GM19463 (cell line): ENCODE measurements around the gene ZNF579.
"Not testable (repeated sequence)": the region's sequence is repeated elsewhere in the genome, so short reads cannot be mapped to it uniquely, and the experiment has no call there.

ENCODE experiments used
- ATAC-seq: cut with Tn5 transposase; IDR thresholded peaks from one replicate; pipeline ENCODE4 v1.9.1; 2021; ENCODE audit warnings: mild to moderate bottlenecking, moderate library complexity; ENCODE audit not compliant: unreplicated experiment

ZNF579 gene

DNA sequence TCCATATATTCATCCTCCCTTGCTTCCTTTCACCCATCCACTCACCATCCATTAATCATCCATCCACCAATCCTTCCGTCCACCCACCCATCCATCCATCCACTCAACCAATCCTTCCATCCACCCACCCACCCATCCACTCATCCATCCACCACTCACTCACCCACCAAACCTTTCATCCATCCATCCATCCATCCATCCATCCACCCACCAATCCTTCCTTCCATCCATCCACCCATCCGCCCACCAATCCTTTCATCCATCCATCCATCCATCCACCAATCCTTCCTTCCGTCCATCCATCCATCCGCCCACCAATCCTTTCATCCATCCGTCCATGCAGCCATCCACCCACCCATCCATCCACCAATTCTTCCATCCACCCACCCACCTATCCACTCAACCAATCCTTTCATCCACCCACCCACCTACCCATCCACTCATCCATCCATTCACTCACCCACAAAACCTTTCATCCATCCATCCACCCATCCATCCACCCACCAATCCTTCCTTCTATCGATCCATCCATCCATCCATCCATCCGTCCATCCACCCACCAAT, 38.3 kb downstream of the ZNF579 start:
- ATAC-seq: no peak

DNA sequence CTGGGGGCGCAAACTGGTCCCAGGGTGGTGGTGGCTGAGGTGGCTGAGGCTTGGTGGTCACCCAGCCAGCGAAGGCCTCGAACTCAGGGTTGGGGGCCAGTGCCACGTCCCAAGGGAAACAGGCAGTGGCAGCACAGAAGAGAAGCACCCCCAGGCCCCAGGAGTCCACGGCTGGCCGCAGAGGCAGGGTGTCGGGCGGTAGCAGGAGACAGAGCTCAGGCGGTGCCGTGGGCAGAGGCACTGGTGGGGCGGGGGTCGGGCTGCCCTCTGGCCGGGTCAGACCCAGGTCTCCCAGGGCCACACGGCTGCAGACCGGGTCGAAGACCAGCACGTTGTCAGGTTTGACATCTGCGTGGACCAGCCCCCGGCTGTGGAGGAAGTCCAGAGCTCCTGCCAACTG, 39.6 kb downstream of the ZNF579 start:
- ATAC-seq: no peak

DNA sequence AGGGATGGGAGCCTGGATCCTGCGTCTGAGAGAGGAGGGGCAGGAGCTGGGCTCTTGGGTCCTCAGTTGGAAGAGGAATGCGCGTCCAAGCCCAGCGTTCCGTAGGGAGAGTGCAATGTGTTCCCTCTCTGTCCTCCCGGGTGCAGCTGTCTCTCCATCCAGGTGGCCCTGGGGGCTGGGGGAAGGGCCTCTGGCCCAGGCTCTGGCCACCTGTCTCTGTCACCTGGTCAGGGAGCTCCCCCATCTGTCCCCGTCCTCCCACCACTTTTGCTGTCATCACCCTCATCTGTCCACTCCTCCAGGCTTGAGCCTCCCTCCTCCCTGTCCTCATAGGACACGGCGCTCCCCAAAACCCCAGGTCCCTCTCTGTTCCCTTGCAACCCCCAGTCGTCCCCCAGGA, 40.0 kb downstream of the ZNF579 start:
- no peak for ATAC-seq

DNA sequence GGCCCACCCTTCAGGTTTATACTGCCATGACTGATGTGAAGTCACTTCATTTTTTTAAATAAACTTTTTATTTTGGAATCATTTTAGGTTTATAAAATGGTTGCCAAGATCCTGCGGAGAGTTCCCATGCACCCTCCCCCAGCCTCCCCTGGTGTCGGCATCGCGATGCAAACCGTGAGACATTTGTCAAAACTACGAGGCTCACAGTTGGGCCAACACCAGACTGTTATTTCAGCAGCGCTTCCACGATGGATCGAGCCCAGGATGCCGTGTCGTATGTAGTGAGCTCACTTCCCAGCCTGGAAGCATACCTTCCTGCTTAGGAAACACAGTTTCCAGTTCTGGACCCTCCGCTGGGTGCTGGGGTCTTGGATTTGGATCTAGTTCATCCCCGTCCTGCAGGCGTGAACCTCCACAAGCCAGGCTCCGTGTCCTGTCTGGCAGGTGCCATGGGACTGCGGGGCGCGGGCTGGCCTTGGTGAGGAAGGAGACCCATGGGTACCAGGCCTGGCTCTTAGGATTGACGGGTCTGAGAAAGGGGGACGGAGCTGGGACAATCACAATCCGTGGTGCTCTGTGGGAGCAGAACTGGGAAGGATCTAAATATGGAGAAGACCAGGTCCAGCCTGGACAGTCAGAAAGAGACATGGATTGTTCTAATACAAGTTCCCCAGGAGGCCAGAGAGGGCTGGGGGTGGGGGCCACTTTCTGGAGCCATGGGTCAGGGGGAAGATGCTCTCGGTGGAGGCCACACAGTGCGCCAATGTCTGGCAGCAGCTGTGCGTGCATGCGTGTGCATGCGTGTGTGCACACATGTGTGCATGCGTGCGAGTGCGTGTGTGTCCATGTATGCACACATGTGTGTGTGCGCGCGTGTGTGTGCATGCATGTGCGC, 41.3 kb downstream of the ZNF579 start:
- no peak for ATAC-seq

DNA sequence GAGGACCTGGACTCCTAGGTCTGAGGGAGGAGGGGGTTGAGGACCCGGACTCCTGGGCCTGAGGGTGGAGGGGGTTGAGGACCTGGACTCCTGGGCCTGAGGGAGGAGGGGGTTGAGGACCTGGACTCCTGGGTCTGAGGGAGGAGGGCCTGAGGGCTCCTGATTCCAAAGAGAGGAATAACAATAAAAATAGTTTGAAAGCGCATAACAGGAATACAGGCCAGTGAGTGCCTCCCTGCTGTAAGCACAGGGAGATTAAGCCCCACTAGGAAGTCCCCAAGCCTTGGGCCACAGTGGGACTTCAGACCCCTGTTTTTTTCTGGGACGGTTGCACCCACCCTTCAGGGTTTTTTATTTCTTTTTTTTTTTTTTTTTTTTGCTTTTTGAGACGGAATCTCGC, 42.5 kb downstream of the ZNF579 start:
- no peak for ATAC-seq

DNA sequence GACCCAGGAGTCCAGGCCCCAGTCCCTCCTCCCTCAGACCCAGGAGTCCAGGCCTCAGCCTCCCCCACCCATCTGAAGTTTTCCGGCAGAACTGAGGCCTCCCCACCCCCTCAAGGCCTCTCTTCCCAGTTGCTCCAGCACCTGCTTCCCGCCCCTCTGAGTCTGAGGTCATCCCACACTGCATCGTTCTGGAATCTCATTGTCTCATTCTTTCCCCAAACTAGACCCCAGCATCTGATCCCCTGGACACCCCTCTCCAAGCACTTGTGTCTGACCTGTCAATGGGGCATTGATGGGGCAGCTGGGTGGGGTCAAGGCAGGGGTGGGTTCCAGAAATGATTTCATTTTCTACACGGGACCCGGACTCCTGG, 42.9 kb downstream of the ZNF579 start:
- ATAC-seq: no peak

DNA sequence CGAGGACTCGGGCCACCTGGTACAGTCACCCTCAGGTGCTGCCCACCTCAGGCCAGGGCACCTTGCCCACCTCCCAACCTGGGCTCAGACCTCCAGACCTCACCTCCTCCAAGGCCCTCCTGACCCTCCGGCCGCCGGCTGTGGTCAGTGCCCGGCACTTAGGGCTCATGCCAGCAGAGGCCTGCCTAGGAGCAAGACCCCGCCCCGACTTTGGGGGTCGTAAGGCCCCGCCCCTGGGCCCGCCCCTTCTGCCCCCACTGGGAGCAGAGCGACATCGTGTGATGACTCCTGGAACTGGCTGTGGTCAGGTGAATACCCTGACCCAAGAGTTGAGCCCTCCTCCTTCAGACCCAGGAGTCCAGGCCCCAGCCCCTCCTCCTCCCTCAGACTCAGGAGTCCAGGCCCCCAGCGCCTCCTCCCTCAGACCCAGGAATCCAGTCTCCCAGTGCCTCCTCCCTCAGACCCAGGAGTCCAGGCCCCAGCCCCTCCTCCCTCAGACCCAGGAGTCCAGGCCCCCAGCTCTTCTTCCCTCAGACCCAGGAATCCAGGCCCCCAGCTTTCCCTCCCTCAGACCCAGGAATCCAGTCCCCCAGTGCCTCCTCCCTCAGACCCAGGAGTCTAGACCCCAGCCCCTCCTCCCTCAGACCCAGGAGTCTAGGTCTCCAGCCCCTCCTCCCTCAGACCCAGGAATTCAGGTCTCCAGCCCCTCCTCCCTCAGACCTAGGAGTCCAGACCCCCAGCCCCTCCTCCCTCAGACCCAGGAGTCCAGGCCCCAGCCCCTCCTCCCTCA, 43.5 kb downstream of the ZNF579 start, which contains the start of gene SBK2:
TSS of gene SBK2 (minus strand) at position 183 of the 790 bp plus-strand sequence. CDS start 839 bp downstream, outside the sequence.
- ATAC-seq: no peak

DNA sequence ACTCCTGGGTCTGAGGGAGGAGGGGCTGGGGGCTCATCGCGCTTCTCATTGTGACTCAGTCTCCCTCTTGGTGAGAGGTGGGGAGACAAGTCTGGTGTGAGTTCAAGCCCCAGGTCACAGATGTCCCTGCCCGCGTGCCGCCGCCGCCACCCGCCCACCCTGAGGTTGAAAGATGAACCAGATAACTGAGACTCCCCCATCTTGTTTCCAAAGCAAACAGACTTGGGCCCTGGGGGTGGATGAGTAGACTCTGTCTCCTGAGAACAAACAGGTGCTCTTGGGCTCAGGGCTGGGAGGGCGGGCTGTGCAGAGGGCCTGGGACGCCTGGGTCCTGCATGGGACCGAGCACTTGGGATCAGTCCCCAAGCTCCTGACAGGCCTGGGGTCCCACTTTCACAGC, 44.3 kb downstream of the ZNF579 start:
- ATAC-seq: no peak

DNA sequence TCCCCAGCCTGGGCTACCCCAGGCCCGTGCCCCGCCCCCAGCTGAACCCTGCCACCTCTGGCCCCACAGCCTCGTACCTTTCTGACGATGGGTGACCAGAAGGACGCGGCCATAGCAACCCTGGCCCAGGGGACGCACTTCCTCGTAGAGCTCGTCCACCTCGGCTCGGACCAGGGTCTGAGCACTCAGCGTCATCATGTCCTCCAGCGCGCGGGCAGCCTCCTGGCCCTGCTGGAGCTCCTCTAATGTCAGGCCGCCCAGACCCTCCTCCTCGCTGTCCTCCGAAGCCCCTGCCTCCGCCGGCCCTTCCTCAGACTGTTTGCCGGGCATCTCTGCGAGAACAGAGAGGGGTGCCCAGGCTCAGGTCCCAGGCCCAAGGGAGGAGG, 44.7 kb downstream of the ZNF579 start:
- ATAC-seq: no peak

DNA sequence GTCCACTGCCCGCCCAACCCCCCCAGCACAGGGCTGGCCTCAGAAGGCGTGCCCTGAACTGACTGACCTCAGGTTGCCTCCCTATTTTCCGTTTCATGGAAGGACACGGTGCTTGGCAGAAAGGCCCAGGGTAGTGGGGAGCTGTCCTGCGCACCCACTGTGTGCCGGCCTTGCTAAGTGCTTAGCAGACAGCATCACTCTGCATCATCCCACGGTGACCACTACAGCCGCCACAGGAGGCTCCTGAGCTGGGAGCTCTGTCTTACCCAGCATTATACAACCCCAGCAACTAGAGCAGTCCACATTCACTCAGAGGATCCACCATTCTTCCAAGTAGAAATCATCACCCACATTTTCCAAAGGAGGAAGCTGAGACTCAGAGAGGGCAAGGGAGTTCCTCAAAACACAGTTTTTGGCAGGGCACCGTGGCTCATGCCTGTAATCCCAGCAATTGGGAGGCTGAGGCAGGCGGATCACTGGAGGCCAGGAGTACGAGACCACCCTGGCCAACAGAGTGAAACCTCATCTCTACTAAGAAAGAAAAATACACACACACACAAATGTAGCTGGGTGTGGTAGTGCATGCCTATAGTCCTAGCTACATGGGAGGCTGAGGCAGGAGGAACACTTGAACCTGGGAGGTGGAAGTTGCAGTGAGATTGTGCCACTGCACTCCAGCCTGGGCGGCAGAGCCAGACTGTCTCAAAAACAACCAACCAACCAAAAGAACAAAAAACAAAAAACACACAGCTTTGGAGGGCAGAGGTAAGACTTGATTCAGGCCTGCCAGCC, 45.3 kb downstream of the ZNF579 start:
- ATAC-seq: no peak

DNA sequence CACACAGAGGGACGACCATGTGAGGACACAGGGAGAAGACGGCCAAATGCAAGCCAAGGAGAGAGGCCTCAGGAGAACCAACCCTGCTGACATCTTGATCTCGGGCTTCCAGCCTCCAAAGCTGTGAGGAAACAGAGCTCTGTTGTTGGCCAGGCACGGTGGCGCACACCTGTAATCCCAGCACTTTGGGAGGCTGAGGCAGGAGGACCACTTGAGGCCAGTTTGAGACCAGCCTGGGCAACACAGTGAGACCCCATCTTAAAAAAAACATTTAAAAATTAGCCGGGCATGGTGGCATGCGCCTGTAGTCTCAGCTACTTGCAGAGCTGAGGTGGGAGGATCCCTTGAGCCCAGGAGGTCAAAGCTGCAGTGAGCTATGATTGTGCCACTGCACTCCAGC, 46.4 kb downstream of the ZNF579 start:
- ATAC-seq: not testable (repeated sequence)

DNA sequence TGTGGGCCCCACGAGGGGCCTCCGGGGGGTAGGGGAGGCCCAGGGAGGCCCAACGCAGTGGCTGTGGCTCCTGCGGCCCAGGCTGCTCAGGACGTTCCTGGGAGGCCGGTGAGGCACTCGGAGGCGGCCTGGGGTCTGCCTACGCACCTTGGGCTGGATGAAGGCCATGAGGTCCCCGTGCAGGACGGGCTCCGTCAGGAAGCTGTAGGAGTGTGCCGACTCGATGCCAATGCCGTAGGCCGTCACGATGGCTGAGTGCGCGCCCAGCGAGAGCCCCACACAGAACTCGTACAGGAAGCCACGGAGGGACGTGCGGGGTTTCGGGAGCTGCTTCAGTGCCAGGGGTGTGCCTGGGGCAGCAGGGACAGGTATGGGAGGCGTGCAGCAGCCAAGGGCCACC, 49.7 kb downstream of the ZNF579 start:
- ATAC-seq: no peak

DNA sequence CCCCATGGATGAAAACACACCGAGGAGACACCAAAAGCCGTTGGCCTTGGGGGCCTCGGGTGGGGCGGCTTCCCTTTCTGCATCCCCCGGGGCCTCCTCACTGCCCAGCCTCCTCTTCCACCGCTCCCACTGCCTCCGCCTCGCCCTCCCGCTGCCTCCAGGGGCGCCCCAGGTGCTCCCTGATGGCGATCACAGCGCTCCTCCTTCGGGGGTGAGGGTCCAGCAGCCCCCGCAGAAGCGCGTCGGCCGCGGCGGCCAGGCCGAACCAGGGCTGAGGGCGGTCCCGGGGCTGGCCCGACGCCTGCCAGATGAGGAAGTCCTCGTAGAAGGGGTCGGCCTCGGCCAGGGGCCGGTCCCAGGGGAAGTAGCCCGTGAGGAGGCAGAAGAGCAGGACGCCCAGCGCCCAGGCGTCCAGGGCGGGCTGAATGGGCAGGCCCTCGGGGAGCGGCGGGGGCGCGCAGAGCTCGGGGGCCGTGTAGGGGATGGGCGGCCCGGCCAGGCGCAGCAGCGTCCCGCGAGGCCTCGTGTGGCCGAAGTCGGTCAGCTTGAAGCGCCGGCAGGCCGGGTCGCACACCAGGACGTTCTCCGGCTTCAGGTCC, 50.9 kb downstream of the ZNF579 start:
- ATAC-seq: no peak

DNA sequence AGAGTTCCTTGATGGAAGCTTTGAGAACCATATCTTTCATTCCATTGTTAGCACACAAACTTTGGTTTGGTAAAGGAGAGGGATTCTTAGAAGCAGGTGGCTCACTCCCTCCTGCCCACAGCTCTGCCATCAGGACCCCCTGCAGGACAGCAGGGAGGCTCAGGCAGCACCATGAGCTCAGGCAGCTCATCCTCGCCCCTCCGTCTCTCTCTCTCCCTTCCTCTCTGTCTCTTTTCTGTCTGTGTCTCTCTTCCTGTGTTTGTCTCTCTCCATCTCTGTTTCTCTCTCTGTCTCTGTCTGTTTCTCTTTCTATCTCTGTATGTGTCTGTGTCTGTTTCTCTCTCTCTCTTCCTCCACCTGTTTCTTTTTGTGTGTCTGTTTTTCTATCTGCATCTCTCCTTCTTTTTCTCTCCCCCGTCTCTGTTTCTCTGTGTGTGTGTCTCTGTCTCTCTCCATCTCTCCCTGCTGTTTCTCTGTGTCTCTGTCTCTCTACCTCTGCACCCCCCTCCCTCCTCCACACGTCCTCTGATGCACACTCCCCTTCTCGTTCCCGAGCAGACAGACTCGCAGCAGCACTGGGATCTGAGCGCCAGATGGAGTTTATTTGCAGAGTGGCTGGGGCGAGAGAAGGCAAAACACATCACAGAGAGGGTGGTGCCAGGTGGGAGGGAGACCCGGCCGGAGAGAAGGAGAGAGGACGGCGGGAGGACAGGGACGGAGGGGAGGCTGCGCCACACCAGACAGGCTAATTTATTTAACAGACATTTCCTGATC, 52.4 kb downstream of the ZNF579 start:
- no peak for ATAC-seq

DNA sequence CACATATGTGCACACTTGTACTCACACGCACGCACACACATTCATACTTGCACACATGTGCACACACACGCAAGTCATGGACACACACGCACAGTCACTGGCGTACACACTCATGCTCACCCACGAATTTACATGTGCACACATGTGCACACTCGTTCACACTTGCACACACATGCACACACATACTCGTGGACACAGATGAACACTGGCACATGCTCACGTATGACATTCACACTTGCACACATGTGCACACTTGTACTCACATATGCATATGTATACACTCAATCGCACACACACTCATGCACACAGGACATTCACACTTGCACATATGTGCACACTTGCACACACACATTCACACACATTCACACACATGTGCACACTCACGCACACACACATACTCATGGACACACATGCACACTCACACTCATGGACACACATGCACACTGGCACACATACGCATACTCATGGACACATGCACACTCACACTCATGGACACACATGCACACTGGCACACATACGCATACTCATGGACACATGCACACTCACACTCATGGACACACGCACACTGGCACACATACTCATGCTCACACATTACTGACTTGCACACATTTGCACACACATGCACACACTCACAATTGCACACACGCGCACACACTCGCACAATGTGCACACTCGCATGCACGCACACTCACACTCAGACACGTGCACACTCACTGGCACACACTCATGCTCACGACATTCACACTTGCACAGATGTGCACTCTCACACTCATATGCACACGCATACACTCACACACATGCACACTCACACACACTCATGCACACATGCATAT, 53.2 kb downstream of the ZNF579 start:
- no peak for ATAC-seq
